Liver (tissue), 9 donors: ENCODE results near the gene TSHZ2. TPM values are rescaled to one million over a fixed set of nuclear protein-coding genes. Genes with fewer than 3 reads are reported as not detected.

Experiments
- DNase-seq: peaks from one replicate; pipeline ENCODE4 v3.0.0-alpha.2; 2017; ENCODE audit warnings: low spot score
- H3K27ac ChIP-seq, 2 donors: one replicate each; pipeline ENCODE4 v1.7.0; 2013; ENCODE audit warnings: inconsistent platforms in 2 of 2, low read length in 2 of 2, control low read depth in 1 of 2, low read depth in 1 of 2, mild to moderate bottlenecking in 1 of 2
- H3K27me3 ChIP-seq, 4 donors: one replicate each; pipeline versions ENCODE4 v1.6.1 to v1.7.0; 2013; ENCODE audit warnings: low read length in 3 of 4, inconsistent platforms in 1 of 4, mild to moderate bottlenecking in 1 of 4, moderate library complexity in 1 of 4; ENCODE audit not compliant: control insufficient read depth in 4 of 4, insufficient read depth in 4 of 4
- H3K36me3 ChIP-seq, 4 donors: one replicate each; pipeline versions ENCODE4 v1.6.1 to v1.7.0; 2013; ENCODE audit warnings: low read length in 3 of 4, mild to moderate bottlenecking in 3 of 4, low read depth in 1 of 4, moderate library complexity in 1 of 4; ENCODE audit not compliant: control insufficient read depth in 4 of 4, insufficient read depth in 3 of 4
- H3K4me1 ChIP-seq, 4 donors: one replicate each; pipeline versions ENCODE4 v1.6.1 to v1.7.0; 2013; ENCODE audit warnings: low read length in 3 of 4, mild to moderate bottlenecking in 3 of 4, moderate library complexity in 1 of 4; ENCODE audit not compliant: control insufficient read depth in 4 of 4, insufficient read depth in 4 of 4
- H3K4me3 ChIP-seq, 3 donors: one replicate each; pipeline versions ENCODE4 v1.6.1 to v1.7.0; 2013; ENCODE audit warnings: low read length in 3 of 3, control low read depth in 1 of 3, low read depth in 1 of 3, mild to moderate bottlenecking in 1 of 3
- H3K9ac ChIP-seq, 2 donors: one replicate each; pipeline ENCODE4 v1.7.0; 2013; ENCODE audit warnings: low read length in 2 of 2, mild to moderate bottlenecking in 2 of 2, moderate library complexity in 2 of 2, control low read depth in 1 of 2, low read depth in 1 of 2
- H3K9me3 ChIP-seq, 4 donors: one replicate each; pipeline versions ENCODE4 v1.6.1 to v1.7.0; 2013; ENCODE audit warnings: low read length in 3 of 4; ENCODE audit not compliant: control insufficient read depth in 4 of 4
- EGR1 ChIP-seq, 2 donors: IDR thresholded peaks; 2 replicates each; pipeline ENCODE4 v1.6.1; 2016 to 2018; ENCODE audit warnings: antibody characterized with exemption in 2 of 2, low read depth in 2 of 2
- FOXA1 ChIP-seq: IDR thresholded peaks from 2 replicates; pipeline ENCODE4 v1.6.1; 2016; ENCODE audit warnings: antibody characterized with exemption
- GABPA ChIP-seq, 2 donors: IDR thresholded peaks in 1 of 2; conservative IDR thresholded peaks in 1 of 2; 2 replicates each; pipeline ENCODE4 v1.6.1; 2016; ENCODE audit warnings: antibody characterized with exemption in 2 of 2, mild to moderate bottlenecking in 1 of 2, moderate library complexity in 1 of 2
- HNF4G ChIP-seq: IDR thresholded peaks from 2 replicates; pipeline ENCODE4 v1.6.1; 2016; ENCODE audit warnings: antibody characterized with exemption
- JUND ChIP-seq, 2 donors: IDR thresholded peaks; 2 replicates each; pipeline ENCODE4 v1.6.1; 2016; ENCODE audit warnings: antibody characterized with exemption in 2 of 2
- NR2F2 ChIP-seq: IDR thresholded peaks from 2 replicates; pipeline ENCODE4 v1.6.1; 2016; ENCODE audit warnings: antibody characterized with exemption
- RAD21 ChIP-seq, 2 donors: IDR thresholded peaks; 2 replicates each; pipeline ENCODE4 v1.6.1; 2016; ENCODE audit warnings: antibody characterized with exemption in 2 of 2, mild to moderate bottlenecking in 2 of 2
- RXRA ChIP-seq, 2 donors: IDR thresholded peaks; 2 replicates each; pipeline ENCODE4 v1.6.1; 2017 to 2018; ENCODE audit warnings: antibody characterized with exemption in 2 of 2, mild to moderate bottlenecking in 1 of 2
- SP1 ChIP-seq: IDR thresholded peaks from 2 replicates; pipeline ENCODE4 v1.6.1; 2018; ENCODE audit warnings: antibody characterized with exemption, mild to moderate bottlenecking
- YY1 ChIP-seq: IDR thresholded peaks from 2 replicates; pipeline ENCODE4 v1.6.1; 2016; ENCODE audit warnings: antibody characterized with exemption, mild to moderate bottlenecking
- WGBS: extraction: QIAGEN DNeasy Blood & Tissue Kit; methylation state at CpG from one replicate; pipeline ENCODE4 v1.1.7; 2013; 5-methylcytosine and 5-hydroxymethylcytosine counted together
- polyA plus RNA-seq, 2 donors: library from polyadenylated mRNA; stranded (reverse) in 1 of 2; unstranded in 1 of 2; fragments of 200-250 nt in 1 of 2; fragments of >200 nt in 1 of 2; fragmentation: Nextera tagmentation in 1 of 2; extraction: Ambion mirVana in 1 of 2; gene quantifications; one replicate each; pipeline versions ENCODE4 v1.2.1 to v1.2.3, GENCODE V29; 2013 to 2015
- total RNA-seq, 2 donors: library from RNA; depleted of rRNA; stranded (reverse); fragments of >200 nt; gene quantifications; one replicate each; pipeline ENCODE4 v1.2.3, GENCODE V29; 2014
- TF ChIP-seq, protein P1 (sequence below): fragments of 150-350 bp; IDR thresholded peaks from 2 replicates; pipeline ENCODE4 v1.5.1; 2017; ENCODE audit warnings: improper control_type of control experiment, low read depth, low read length; ENCODE audit not compliant: missing input control
- TF ChIP-seq, protein P2 (sequence below): IDR thresholded peaks from 2 replicates; pipeline ENCODE4 v1.6.1; 2016; ENCODE audit warnings: antibody characterized with exemption
- TF ChIP-seq, protein P3 (sequence below): IDR thresholded peaks from 2 replicates; pipeline ENCODE4 v1.6.1; 2016; ENCODE audit warnings: antibody characterized with exemption, mild to moderate bottlenecking
- donor health status: healthy.
- donor health status: healthy.
- donor health status: healthy.
- donor health status: healthy.
- donor health status: healthy.

Gene TSHZ2
- total and polyA plus RNA-seq, 4 donors = 2.9 to 11.3 (median 7.8) TPM

DNA sequence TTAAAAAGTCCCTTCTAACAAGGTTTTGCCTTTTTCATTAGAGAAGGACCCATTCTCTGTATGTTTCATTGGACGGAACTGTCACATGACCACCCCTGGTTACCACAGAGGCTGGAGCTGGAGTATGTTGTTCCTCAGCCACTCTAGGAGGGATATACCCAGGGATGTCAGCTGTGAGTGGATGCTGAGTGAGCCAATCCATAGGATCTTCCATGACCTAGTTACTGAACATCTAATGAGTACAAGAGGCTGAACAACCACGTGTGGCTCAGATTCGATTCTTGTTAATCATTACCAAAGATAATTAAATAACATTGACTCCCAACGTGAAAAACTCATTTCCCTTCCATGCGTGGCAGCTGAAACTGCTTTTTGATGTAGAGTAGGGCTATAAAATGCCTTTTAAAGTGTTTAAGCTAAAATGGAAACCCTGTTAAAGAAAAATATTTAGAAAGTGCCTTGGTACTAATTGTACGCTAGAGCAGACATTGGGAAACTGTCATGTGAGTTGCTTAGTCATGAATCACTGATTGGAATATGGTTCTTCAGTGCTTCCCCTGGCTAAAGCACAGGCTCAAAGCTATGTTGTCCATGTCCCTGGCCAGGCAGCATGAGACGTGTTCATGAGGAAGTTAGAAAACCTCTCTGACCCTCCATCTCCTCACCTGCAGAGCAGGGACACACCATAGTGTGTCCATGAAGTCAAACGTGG is 365.4 kb downstream of the TSHZ2 start:
- H3K4me1 ChIP-seq = no peaks in the 10 kb centered on the region
- DNase-seq = no peak
- WGBS = 62% methylated on average over 8 of the region's 8 CpGs

DNA sequence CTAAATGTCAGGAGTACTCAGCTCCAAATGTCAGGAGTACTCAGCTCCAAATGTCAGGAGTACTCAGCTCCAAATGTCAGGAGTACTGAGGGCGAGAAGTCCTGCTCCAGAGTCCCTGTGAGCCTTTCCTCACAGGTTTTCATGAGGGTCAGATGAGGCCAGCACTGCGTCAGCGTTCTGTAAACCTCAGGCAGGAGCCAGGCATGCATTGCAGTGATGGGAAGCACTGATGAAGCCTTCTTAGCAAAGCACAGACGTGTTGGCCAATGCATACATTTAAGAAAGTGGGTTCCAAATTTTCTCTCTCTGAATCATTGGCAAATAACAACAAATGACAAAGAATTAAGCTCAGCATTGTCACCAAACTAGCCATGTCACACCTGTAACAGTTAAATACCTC is 366.6 kb downstream of the TSHZ2 start:
- Histone ChIP-seq H3K9ac (no peak overlapping the region), H3K27me3 (no peaks in the 10 kb centered on the region), H3K36me3 (no peaks in the 10 kb centered on the region), H3K27ac (no peak overlapping the region), H3K4me1 (no peaks in the 10 kb centered on the region), H3K4me3 (no peak overlapping the region), H3K9me3 (no peaks in the 10 kb centered on the region)
- TF ChIP-seq FOXA1 = no peak
- no peak for TF ChIP-seq GABPA (IDR thresholded peaks at IDR 0.05 in 1 of 2, conservative IDR thresholded peaks at IDR 0.05 in 1 of 2)
- TF ChIP-seq RXRA (IDR thresholded peaks at IDR 0.05) = no peak
- TF ChIP-seq EGR1 (IDR thresholded peaks at IDR 0.05; ENCODE audit: low read depth in 2 of 2) = no peak
- TF ChIP-seq RAD21 (IDR thresholded peaks at IDR 0.05) = no peak
- no peak for TF ChIP-seq NR2F2
- TF ChIP-seq YY1 = no peak
- TF ChIP-seq, protein P1, sequence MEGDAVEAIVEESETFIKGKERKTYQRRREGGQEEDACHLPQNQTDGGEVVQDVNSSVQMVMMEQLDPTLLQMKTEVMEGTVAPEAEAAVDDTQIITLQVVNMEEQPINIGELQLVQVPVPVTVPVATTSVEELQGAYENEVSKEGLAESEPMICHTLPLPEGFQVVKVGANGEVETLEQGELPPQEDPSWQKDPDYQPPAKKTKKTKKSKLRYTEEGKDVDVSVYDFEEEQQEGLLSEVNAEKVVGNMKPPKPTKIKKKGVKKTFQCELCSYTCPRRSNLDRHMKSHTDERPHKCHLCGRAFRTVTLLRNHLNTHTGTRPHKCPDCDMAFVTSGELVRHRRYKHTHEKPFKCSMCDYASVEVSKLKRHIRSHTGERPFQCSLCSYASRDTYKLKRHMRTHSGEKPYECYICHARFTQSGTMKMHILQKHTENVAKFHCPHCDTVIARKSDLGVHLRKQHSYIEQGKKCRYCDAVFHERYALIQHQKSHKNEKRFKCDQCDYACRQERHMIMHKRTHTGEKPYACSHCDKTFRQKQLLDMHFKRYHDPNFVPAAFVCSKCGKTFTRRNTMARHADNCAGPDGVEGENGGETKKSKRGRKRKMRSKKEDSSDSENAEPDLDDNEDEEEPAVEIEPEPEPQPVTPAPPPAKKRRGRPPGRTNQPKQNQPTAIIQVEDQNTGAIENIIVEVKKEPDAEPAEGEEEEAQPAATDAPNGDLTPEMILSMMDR = no peak
- TF ChIP-seq, protein P2, sequence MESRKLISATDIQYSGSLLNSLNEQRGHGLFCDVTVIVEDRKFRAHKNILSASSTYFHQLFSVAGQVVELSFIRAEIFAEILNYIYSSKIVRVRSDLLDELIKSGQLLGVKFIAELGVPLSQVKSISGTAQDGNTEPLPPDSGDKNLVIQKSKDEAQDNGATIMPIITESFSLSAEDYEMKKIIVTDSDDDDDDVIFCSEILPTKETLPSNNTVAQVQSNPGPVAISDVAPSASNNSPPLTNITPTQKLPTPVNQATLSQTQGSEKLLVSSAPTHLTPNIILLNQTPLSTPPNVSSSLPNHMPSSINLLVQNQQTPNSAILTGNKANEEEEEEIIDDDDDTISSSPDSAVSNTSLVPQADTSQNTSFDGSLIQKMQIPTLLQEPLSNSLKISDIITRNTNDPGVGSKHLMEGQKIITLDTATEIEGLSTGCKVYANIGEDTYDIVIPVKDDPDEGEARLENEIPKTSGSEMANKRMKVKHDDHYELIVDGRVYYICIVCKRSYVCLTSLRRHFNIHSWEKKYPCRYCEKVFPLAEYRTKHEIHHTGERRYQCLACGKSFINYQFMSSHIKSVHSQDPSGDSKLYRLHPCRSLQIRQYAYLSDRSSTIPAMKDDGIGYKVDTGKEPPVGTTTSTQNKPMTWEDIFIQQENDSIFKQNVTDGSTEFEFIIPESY = no peak
- no peak for TF ChIP-seq JUND (IDR thresholded peaks at IDR 0.05)
- TF ChIP-seq HNF4G = no peak
- WGBS = 89% methylated on average over 4 of the region's 4 CpGs
- no peak for DNase-seq

More for the DNA sequence above, 365.4 kb downstream of the TSHZ2 start:
- TF ChIP-seq JUND (IDR thresholded peaks at IDR 0.05) = no peak
- no peak for TF ChIP-seq FOXA1
- TF ChIP-seq, protein P3, sequence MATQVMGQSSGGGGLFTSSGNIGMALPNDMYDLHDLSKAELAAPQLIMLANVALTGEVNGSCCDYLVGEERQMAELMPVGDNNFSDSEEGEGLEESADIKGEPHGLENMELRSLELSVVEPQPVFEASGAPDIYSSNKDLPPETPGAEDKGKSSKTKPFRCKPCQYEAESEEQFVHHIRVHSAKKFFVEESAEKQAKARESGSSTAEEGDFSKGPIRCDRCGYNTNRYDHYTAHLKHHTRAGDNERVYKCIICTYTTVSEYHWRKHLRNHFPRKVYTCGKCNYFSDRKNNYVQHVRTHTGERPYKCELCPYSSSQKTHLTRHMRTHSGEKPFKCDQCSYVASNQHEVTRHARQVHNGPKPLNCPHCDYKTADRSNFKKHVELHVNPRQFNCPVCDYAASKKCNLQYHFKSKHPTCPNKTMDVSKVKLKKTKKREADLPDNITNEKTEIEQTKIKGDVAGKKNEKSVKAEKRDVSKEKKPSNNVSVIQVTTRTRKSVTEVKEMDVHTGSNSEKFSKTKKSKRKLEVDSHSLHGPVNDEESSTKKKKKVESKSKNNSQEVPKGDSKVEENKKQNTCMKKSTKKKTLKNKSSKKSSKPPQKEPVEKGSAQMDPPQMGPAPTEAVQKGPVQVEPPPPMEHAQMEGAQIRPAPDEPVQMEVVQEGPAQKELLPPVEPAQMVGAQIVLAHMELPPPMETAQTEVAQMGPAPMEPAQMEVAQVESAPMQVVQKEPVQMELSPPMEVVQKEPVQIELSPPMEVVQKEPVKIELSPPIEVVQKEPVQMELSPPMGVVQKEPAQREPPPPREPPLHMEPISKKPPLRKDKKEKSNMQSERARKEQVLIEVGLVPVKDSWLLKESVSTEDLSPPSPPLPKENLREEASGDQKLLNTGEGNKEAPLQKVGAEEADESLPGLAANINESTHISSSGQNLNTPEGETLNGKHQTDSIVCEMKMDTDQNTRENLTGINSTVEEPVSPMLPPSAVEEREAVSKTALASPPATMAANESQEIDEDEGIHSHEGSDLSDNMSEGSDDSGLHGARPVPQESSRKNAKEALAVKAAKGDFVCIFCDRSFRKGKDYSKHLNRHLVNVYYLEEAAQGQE = no peak
- no peak for TF ChIP-seq NR2F2
- no peak for TF ChIP-seq EGR1 (IDR thresholded peaks at IDR 0.05; ENCODE audit: low read depth in 2 of 2)
- TF ChIP-seq GABPA (IDR thresholded peaks at IDR 0.05 in 1 of 2, conservative IDR thresholded peaks at IDR 0.05 in 1 of 2) = no peak
- TF ChIP-seq RAD21 (IDR thresholded peaks at IDR 0.05) = no peak
- TF ChIP-seq YY1 = no peak
- no peak for TF ChIP-seq SP1
- TF ChIP-seq RXRA (IDR thresholded peaks at IDR 0.05) = no peak
- Histone ChIP-seq H3K9ac (no peak overlapping the region), H3K9me3 (no peaks in the 10 kb centered on the region), H3K4me3 (no peak overlapping the region), H3K36me3 (no peaks in the 10 kb centered on the region), H3K27me3 (no peaks in the 10 kb centered on the region), H3K27ac (no peak overlapping the region)
